ENCODE data around the gene BCL7A.
A peak's percentile ranks its signal among the peaks of the same experiment; 100 is the strongest.
"Not testable (repeated sequence)": the region's sequence is repeated elsewhere in the genome, so short reads cannot be mapped to it uniquely, and the experiment has no call there.

The BCL7A gene

DNA sequence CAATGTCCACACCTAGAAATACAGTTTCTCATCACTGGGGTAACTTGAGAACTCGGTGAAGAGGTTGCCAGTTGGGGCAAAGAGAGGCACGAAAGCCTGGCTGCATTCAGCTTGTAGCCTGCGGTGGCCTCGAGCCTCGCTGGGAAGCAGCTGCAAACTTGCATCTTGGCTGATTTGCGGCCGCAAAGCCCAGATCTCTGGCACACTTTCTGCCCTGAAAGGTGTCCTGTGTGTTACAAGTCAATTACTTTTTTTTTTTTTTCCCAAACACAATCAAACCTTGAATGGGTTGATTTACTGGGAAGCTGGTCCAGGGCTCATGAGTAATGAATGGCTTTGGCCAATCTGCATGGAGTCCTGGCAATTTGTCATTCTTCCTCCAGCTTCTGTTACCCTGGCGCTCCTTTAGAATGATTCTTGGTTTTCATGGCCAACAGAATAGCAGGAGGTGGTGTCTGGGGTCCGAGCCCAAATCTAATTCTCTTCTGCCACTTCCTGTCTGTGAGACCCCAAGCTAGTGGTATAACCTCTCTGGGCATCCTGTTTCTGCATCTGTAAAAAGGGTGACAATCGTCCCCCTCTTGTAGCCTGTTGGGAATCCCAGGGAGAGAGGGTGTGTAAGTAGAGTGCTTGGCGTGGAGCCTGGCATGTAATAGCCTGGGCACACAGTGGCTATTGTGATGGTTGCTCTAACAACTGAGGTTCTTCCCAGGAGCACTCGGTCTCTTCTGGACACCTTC, 6.7 kb downstream of the BCL7A start:
- DNase-seq, result no peak

DNA sequence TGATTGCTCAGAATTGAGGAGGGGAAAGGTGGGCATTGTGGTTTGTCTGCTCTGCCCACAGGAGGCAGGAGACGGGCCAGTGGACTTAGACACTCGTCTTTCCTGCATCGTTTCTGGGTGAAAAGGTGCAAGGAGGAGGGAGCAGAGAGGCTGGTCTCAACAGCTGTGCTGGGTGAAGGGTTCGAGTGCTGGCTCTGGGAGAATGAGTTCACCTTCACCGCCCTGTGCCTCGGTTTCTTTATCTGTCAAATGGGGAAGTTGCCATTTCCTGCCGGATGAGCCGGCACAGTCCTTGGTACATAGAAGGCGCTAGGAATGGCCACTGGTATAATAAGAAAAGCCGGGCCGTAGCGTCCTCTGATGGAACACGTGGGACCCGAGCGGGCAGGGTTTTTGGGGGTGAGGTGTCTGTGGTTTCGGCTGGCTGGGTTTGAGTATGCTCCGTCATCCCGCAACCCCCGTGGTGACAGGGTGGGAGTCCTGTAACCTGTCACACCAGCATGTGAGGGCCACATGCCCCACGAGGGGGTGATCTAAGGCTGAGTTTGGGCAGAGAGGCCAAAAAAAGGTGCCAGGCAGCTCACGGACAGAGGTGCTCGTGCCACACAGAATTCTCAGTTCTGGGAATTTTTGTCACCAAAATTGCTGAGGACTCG, 7.3 kb downstream of the BCL7A start:
- peak; percentile 40 for DNase-seq

DNA sequence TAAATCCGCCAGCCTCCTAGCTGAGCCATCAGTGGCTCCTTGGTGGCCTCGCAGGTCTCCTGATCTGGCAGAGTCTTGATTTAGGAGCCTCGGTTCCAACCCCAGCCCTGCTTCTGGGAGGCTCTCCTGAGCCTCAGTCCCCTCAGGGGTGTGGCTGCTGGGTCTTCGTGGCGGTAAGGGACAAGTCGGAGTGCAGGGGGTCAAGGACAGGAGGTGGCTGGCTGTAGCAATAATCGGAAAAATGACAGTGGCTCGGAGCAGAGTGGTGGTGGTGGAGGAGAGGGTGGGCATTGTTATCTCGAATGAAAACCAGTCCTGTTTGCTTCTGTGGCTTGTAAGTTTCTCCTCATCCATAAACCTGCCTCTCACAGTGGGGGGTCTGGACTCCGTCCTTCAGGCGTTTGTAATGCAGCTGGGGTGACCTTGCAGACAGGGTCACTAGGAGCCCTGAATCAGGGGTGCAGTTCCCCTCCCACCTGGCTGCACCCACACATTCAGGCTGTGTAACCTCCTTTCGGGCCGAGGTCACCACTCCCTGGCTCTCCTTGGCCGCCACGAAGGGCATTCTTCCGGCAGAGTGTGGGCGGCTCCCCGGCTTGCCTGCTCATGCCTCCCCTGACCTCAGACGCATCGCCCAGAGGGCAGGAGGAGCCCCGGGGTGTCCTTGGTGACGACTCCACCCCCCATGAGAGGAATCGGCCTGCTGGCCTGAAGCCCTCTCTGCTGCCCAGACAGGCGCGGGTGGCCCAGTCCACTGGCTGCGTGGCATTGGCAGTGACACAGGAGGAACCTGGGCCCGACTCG, 8.1 kb downstream of the BCL7A start:
- DNase-seq, result no peak

DNA sequence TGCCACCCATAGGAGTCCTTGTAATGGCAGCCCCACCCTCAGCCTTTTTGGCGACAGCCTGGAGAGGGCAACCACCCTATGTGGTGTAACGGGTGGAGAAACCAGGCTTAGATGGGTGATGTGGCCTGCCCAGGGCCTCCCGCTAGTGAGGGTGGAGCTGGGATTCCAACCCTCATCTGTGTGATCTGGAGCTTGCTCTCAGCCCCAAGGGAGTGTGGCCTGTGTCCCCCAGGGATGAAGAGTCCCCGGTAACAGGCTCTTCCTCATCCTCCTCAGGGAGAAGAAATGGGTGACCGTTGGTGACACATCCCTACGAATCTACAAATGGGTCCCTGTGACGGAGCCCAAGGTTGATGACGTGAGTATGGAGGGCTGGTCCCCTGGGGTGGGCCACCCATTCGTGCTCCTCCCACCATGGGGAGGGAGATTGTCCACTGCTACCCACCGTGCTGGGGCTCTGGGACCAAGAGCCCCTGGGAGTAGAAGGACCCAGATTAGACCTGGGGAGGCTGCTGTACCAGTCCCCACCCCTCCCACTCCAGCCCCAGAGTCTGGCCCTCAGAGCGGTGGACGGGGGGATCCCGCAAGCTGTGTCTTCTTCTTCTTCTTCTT, 8.8 kb downstream of the BCL7A start:
- DNase-seq, result peak; percentile 43

DNA sequence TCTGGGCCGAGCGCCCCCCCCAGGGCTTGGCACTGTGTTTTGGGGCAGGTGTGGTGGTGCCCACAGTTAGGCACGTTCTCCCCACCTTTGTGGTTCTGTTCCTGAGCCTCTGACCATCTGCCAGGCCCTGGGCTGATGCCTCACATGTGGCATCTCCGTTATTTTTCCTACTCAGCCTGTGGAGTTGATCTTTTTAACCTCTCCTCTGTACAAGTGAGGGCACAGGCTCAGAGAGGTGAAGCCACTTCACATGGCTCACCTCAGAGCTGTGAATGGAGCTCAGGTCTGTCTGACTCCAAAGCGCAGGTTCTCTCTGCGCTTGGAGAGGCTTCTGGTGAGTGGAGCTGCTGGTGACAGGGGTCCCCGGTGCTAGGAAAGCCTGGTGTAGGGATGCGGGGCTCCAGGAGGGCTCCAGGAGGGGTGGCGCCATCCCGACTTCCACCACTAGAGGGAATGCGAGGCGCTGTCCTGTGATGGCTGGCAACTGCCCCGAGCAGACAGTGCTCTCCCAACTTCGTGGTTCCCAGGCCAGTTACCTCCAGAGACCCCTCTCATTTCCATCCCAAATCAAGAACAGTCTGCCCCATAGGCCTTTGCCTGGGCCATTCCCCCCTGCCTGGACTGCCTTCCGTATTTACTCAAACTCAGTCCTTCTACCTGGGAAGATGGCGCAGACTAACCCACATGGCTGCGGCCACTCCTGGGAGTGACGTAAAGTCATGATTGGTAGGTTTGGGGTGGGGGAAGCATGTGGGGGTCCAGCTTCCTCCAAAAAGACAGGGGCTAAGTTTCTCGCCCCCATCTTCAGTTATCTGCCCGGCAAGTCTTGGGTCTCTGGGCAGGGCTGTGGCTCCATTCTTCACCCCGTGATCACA, 9.9 kb downstream of the BCL7A start:
- DNase-seq, result peak; percentile 68

DNA sequence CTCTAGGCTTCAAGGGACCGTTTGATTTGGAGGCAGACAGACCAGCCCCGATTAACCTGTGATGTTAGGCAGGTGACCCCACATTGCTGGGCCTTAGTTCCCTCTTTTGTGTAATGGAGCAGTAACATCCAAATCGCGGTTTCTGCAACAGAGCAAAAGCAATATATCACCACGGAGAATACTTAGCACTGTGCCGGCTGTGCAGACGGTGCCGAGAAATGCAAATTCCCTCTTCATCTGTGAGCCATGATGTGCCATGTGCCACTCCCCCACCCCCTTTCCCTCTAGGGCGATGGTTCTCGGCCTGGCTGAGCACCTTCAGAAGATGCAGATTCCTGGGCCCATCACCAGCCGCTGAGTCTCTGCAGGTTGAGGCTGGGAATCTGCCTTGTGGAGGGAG, 10.9 kb downstream of the BCL7A start:
- DNase-seq, result no peak

DNA sequence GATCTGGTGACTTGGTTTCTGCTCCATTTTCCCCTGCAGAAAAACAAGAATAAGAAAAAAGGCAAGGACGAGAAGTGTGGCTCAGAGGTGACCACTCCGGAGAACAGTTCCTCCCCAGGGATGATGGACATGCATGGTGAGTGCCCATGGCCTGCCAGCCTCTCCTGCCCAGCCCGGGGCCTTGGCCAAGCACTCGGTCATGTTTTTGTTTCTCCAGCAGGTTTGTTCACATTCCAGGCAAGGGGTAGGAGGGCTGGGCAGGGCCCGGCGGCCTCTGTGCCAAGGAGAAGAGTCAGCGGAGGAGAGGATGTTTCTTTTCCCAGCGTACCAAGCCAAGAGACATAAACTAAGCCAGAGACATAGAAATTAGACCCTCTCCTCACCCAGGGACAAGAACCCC, 13.6 kb downstream of the BCL7A start:
- no peak for DNase-seq

DNA sequence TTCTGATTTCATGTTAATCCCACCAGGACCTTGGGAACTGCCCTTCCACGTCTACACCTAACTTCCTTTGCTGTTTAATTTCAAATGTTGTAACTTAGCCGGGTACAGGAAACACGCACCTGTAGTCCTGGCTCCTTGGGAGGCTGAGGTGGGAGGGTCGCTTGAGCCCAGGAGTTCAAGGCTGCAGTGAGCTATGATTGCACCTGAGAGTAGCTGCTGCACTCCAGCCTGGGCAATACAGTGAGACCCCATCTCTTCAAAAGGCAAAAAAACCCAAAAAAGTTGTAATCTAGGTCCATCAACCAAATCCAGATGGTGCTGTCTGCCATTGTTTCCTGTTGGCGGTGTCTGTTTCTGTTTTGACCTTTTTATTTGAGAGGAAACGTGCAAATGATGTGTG, 14.5 kb downstream of the BCL7A start:
- no peak for DNase-seq

DNA sequence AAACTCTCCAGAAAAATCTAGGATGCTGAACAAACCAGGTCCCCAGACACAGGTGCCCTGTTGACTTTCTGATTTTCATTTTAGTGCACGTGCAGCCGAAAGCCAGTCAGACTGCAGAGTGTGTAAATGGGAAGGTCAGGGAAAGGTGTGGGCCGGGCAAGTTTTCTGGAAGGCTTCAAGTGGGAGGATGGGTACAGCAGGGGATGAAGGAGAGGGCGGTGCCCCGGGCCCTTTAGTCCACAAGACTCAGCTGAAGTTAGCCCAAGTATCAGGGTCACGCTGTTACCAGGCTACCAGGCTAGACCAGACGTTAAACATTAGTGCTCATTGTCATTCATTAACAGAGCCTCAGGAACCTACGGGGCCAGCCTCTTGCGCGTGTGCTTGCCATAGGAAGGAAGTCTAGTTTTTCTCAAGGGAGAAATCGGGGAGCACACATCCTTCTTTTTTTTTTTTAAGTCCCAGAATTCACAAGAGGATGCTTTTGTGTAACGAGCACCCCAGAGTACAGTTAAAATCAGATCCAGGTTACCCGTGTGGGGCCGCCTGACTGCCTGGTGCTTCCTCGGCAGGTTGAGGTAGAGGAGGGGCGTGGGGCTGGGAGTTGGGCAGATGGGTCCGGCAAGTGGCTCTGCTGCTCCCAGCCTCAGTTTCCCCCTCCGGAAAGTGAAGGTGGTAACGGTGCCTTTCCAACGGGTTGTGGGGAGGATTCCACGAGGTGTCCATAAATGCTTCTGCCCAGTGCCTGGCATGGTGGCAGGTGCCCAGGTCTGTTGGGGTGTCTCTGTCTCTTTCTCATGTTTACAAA, 19.1 kb downstream of the BCL7A start:
- no peak for DNase-seq

DNA sequence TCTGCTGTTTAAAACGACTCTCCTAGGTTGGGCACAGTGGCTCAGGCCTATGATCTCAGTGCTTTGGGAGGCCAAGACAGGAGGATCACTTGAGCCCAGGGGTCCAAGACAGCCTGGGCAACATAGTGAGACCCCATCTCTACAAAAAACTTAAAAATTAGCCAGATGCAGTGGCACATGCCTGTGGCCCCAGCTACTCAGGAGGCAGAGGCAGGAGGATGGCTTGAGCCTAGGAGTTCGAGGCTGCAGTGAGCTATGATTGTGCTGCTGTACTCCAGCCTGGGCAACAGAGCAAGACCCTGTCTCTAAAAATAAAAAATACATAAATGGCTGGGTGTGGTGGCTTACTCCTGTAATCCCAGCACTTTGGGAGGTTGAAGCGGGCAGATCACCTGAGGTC, 19.8 kb downstream of the BCL7A start:
- not testable (repeated sequence) for DNase-seq

DNA sequence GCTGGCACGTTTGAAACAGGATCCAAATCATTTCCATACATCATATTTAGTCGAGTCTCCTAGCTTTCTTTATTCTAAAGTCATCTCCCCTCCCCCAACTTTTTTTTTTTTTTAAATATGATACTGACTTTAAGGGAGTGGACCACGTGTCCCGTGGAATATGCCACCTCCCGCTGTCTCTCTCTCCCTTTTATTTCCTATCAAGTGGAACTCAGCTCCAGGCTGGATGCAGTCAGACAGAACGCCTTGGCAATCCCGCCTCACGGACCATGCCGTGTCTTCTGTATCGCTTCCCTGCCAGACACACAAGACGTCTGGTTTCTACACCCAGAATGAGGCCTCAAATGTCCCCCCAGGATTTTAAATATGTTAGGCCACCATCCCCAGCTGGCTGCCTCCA, 21.2 kb downstream of the BCL7A start:
- no peak for DNase-seq

DNA sequence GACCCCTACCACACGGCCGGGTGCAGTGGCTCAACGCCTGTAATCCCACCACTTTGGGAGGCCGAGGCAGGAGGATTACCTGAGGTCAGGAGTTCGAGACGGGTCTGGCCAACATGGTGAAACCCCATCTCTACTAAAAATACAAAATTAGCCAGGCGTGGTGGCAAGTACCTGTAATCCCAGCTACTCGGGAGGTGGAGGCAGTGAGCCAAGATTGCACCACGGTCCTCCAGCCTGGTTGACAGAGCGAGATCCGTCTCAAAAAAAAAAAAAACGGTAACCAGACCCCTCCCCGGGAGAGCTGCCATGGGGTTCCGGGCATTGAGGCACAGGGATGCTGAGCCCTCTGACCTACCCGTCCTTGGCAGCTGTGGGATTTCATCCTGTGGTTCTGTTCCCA, 21.8 kb downstream of the BCL7A start:
- DNase-seq, result no peak

DNA sequence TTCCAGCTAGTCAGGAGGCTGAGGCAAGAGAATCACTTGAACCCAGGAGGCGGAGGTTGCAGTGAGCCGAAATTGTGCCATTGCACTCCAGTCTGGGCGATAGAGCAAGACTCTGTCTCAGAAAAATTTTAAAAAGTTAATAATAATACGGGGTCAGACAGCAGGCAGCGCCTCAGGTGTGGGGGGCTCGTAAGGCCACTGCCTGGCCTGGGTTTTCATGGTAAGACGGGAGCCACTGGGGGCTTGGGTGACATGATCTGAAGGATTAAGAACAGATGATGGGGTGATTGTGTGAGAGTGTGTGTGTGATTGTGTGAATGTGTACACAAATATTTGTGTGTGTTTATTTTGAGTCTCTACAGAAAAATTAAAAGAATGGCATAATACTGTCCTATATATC, 23.6 kb downstream of the BCL7A start:
- no peak for DNase-seq

DNA sequence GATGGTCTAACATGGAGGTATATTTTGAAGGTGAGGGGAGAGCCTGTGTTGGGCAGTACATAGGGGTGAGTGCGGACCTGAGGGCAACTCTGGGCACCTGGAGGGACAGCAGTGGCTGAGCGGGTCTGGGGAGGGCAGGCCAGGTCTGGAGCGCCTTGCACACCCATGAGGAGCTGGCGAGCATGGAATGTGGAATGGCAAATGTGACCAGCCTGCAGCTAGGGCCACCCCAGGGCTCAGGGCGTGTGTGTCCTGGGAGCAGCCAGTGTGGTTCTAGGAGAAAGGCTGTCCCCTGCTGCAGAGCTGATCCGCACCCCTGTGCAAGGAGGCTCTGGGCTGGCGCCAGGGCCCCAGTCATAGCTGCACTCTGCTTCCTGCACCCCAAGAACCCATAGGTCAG, 24.5 kb downstream of the BCL7A start:
- no peak for DNase-seq

DNA sequence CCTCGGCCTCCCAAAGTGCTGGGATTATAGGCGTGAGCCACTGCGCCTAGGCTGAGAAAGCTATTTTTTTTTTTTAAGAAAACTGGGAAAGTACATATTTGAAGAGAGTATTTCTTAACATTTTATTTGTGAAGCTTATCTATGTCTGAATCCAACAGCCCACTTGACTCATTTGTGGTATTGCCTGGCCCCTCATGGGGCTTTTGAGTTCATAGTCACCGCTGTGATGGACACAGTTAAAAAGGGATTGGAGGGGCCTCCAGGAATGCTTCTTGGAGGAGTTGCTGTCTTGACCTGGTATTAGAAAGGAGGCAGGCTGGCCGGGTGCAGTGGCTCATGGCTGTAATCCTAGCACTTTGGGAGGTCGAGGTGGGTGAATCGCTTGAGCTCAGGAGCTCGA, 26.5 kb downstream of the BCL7A start:
- no peak for DNase-seq

DNA sequence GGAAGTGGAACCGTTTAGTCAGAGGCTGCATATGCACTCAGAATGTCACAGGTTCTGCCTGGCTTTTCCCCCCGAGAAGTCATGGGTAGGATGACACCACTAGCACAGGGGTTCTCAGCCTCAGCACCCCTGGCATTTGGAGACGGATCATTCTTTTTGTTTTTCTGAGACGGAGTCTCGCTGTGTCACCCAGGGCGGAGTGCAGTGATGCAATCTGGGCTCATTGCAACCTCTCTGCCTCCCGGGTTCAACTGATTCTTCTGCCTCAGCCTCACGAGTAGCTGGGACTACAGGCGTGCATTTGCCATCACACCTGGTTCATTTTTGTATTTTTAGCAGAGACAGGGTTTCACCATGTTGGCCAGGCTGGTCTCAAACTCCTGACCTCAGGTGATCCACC, 28.1 kb downstream of the BCL7A start:
- DNase-seq, result no peak

DNA sequence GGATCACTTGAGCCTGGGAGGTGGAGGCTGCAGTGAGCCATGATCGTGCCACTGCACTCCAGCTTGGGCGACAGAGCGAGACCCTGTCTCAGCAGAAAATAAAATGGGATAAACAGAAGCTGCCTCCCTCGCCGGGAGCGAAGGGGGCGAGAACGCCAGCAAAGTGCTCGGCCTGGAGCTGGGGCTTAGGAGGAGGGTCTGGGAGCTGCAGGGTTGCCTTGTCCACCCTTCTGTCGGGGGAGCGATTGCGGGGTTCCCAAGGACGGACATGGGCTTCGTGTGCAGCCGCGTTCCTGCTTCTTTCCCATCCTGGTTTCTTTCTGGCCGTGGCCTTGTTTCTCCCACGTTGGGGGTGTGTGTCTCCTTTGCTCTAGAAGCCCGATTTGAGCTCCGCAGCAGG, 29.0 kb downstream of the BCL7A start:
- no peak for DNase-seq

DNA sequence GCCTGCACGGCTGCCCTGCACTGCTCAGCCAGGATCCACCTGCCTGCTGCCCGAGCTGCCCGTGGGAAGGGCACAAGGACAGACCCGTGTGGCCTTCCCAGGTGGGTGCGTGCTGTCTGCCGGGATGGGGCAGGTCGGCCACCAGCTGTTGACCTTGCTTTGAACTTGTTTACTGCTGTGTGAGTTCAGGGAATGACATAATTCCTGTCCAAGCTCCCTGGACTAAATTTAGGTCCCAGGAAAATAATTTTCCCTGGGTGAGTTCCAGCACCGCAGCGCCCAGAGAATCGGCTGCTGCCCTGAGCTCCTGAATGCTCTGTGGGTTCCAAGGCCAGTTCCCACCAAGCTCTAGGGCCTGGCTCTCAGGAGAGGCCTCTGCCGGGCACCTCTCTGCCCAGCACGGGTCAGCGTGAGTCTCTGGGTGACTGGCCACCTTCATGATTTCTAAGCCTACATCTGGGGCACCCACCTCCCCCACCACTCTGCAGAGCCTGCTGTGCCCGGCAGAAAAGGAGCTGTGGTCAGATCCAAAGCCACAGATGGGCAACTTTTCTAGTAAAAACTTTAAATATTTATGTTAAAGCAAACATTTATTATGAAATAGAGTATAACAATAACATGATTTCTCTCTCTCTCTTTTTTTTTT, 29.7 kb downstream of the BCL7A start:
- DNase-seq, result no peak

DNA sequence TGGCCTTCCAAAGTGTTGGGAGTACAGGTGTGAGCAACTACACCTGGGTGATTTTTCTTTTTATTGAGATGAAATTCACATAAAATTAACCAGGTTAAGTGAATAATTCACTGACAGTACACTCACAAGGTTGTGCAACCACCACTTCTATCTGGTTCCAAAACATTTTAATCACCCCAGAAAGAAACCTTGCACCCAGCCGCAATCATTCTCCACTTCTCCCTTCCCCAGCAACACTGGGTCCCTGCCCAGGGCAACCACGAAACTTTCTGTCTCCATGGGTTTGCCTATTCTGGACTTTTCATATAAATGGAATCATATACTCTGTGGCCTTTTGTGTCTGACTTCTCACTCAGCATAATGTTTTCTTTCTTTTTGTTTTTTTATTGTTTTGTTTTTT, 30.6 kb downstream of the BCL7A start:
- DNase-seq, result no peak

DNA sequence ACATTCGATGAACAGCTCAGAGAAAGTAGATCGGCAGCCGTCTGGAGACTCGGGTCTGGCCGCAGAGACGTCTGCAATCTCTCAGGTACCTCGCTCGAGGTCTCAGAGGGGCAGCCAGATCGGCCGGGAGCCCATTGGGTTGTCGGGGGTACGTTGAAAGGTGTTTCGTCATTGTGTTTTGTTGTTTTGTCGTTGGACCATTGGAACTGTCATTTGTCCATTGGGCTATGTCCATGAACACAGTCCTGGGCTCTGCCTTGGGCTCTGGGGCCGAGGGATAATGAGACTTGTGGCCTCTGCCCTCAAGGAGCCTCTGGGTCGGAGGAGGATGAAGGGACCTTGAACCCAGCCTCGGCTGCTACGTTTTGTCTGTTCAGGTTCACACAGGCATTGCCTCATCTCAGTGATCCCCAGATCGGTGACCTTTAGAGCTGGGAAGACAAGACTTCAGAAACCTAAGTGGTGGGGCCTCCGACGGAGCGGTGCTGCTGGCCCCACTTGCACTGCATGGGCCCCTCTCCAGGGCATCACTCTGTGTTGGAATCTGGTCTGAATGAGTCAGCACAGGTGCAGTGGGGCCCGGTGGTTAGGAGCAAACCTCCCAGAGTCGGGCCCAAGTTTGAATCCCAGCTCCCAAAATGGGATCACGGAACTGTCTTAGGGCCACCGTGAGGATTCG, 33.3 kb downstream of the BCL7A start:
- no peak for DNase-seq

DNA sequence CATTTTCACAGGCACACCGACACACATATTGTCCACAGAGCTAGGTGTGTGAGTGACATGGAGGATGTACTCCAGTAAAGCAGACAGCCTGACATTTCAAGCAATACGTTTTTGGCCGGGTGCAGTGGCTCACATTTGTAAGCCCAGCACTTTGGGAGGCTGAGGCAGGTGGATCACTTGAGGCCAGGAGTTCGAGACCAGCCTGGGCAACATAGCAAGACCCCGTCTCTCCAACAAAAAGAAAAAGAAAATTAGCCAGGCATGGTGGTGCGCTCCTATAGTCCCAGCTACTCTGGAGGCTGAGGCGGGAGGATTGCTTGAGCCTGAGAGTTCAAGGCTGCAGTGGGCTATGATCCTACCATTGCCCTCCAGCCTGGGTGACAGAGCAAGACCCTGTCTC, 34.7 kb downstream of the BCL7A start:
- DNase-seq, result not testable (repeated sequence)

Data from hematopoietic multipotent progenitor cell treated with erythropoietin and hydrocortisone succinate and interleukin-3 and kit ligand, for 4 days (in vitro differentiated cells).